Sigmoid colon (tissue), 7 donors: ENCODE measurements around the gene MLLT3. TPM values are rescaled to one million over a fixed set of nuclear protein-coding genes. Genes with fewer than 3 reads are reported as not detected.
A peak's percentile ranks its signal among the peaks of the same experiment; 100 is the strongest.

ENCODE experiments used
- DNase-seq: peaks from one replicate; pipeline ENCODE4 v3.0.0-alpha.2; 2019
- H3K27ac ChIP-seq, 4 donors: fragments of 200-600 bp; sonication (generic); one replicate each; pipeline ENCODE4 v1.5.1; 2016 to 2019; ENCODE audit warnings: mild to moderate bottlenecking in 1 of 4
- H3K27me3 ChIP-seq, 3 donors: fragments of 200-600 bp; sonication (generic); one replicate each; pipeline ENCODE4 v1.5.1; 2019; ENCODE audit warnings: mild to moderate bottlenecking in 1 of 3
- H3K36me3 ChIP-seq, 4 donors: fragments of 200-600 bp; sonication (generic); one replicate each; pipeline ENCODE4 v1.5.1; 2016 to 2019
- H3K4me1 ChIP-seq, 4 donors: fragments of 200-600 bp; sonication (generic); one replicate each; pipeline ENCODE4 v1.5.1; 2017 to 2019
- H3K4me3 ChIP-seq, 4 donors: fragments of 200-600 bp; sonication (generic); one replicate each; pipeline ENCODE4 v1.5.1; 2017 to 2019; ENCODE audit warnings: mild to moderate bottlenecking in 2 of 4, moderate library complexity in 1 of 4
- H3K9me3 ChIP-seq, 4 donors: fragments of 200-600 bp in 3 of 4; sonication (generic) in 3 of 4; one replicate each; pipeline versions ENCODE4 v1.5.1 to v1.6.1; 2013 to 2019
- CTCF ChIP-seq, 4 experiments: fragments of 450-650 bp in 3 of 4; fragments of 200-600 bp in 1 of 4; IDR thresholded peaks; one replicate each; pipeline ENCODE4 v1.5.1; 2016 to 2019; ENCODE audit warnings: antibody characterized with exemption in 4 of 4, mild to moderate bottlenecking in 3 of 4, moderate library complexity in 2 of 4
- EP300 ChIP-seq, 4 donors: sonication (generic); formaldehyde crosslinking; IDR thresholded peaks; one replicate each; pipeline ENCODE4 v1.6.1; 2017; ENCODE audit warnings: antibody characterized with exemption in 4 of 4
- POLR2A ChIP-seq, 2 donors: fragments of 450-650 bp; IDR thresholded peaks; one replicate each; pipeline ENCODE4 v1.6.1; 2016; ENCODE audit warnings: antibody characterized with exemption in 2 of 2, mild to moderate bottlenecking in 2 of 2, moderate library complexity in 2 of 2
- POLR2AphosphoS5 ChIP-seq, 4 donors: sonication (generic); formaldehyde crosslinking; IDR thresholded peaks; one replicate each; pipeline ENCODE4 v1.6.1; 2017; ENCODE audit warnings: antibody characterized with exemption in 4 of 4
- WGBS, 2 donors: extraction: QIAGEN DNeasy Blood & Tissue Kit; methylation state at CpG; one replicate each; pipeline ENCODE4 v1.1.7; 2013; 5-methylcytosine and 5-hydroxymethylcytosine counted together
- intact Hi-C: fragments of 100-400 bp; cut with DNase I; formaldehyde crosslinking; loops from one replicate; pipeline ENCODE4 v1.15.1; 2023
- polyA plus RNA-seq, 3 donors: library from polyadenylated mRNA; stranded (reverse); fragments of 200-250 nt; gene quantifications; one replicate each; pipeline ENCODE4 v1.2.3, GENCODE V29; 2013
- total RNA-seq, 4 donors: library from RNA; depleted of rRNA; stranded (reverse); fragments of >200 nt; gene quantifications; one replicate each; pipeline ENCODE4 v1.1.0, GENCODE V29; 2016
- donor health status: healthy with polysubstance abuse.
- donor health status: Bipolar disorder and iron deficiency.
- donor health status: healthy.

The MLLT3 gene
- total and polyA plus RNA-seq, 7 donors = 19.0 to 132 (median 25.0) TPM

GRCh38 chr9:20580673-20581072, 41.6 kb downstream of the MLLT3 start:
- H3K27ac ChIP-seq = no peak overlapping the region
- H3K9me3 ChIP-seq = peaks cover 0 to 4% (median 1%) of the 10 kb centered on the region in 4 donors
- H3K27me3 ChIP-seq = no peaks in the 10 kb centered on the region
- intact Hi-C loops = no loop called here
- no peaks in the 10 kb centered on the region for H3K36me3 ChIP-seq
- no peak for TF ChIP-seq POLR2AphosphoS5 (IDR thresholded peaks at IDR 0.05)
- TF ChIP-seq CTCF (IDR thresholded peaks at IDR 0.05) = no peak
- no peak for TF ChIP-seq POLR2A (IDR thresholded peaks at IDR 0.05)
- no peak for TF ChIP-seq EP300 (IDR thresholded peaks at IDR 0.05)
- DNase-seq = no peak
- H3K4me1 ChIP-seq = peaks cover 0 to 8% (median 0%) of the 10 kb centered on the region in 4 donors
- WGBS, 2 donors = 31 to 60% methylated on average over 2 of the region's 2 CpGs
- no peak overlapping the region for H3K4me3 ChIP-seq

GRCh38 chr9:20579524-20580314, 42.6 kb downstream of the MLLT3 start:
- Histone ChIP-seq H3K27me3 (no peaks in the 10 kb centered on the region), H3K4me1 (peaks cover 0 to 8% (median 0%) of the 10 kb centered on the region in 4 donors), H3K27ac (no peak overlapping the region), H3K9me3 (peaks cover 0 to 7% (median 3%) of the 10 kb centered on the region in 4 donors), H3K4me3 (no peak overlapping the region), H3K36me3 (no peaks in the 10 kb centered on the region)
- intact Hi-C loops = loop anchor here (10.0 kb wide), 1 partner anchor 275 kb away; no protein-coding TSS in a partner anchor
- no peak for TF ChIP-seq POLR2AphosphoS5 (IDR thresholded peaks at IDR 0.05)
- TF ChIP-seq POLR2A (IDR thresholded peaks at IDR 0.05) = no peak
- no peak for TF ChIP-seq CTCF (IDR thresholded peaks at IDR 0.05)
- no peak for TF ChIP-seq EP300 (IDR thresholded peaks at IDR 0.05)
- DNase-seq = no peak
- WGBS, 2 donors = 90 to 95% methylated on average over 2 of the region's 2 CpGs

- H3K27me3 ChIP-seq = no peaks in the 10 kb centered on the region
These were observed 49.3 kb downstream of the MLLT3 start for GRCh38 chr9:20573023-20573422.

GRCh38 chr9:20570756-20571155, 51.5 kb downstream of the MLLT3 start:
- no peak for TF ChIP-seq POLR2A (IDR thresholded peaks at IDR 0.05)
- TF ChIP-seq CTCF (IDR thresholded peaks at IDR 0.05) = no peak
- no peak for TF ChIP-seq POLR2AphosphoS5 (IDR thresholded peaks at IDR 0.05)
- TF ChIP-seq EP300 (IDR thresholded peaks at IDR 0.05) = no peak
- intact Hi-C loops = loop anchor here (10.0 kb wide), 1 partner anchor 284 kb away; no protein-coding TSS in a partner anchor
- peaks cover 0 to 4% (median 2%) of the 10 kb centered on the region in 4 donors for H3K9me3 ChIP-seq
- peaks cover 0 to 53% (median 29%) of the 10 kb centered on the region in 4 donors for H3K4me1 ChIP-seq
- no peaks in the 10 kb centered on the region for H3K27me3 ChIP-seq
- DNase-seq = no peak
- H3K4me3 ChIP-seq = no peak overlapping the region
- H3K27ac ChIP-seq = peak overlapping the region; percentile 6 to 72 (median 54)
- H3K36me3 ChIP-seq = no peaks in the 10 kb centered on the region
- 19 to 61% methylated on average over 1 of the region's 1 CpG for WGBS, 2 donors

More at GRCh38 chr9:20573023-20573422, 49.3 kb downstream of the MLLT3 start:
- H3K36me3 ChIP-seq = no peaks in the 10 kb centered on the region
- intact Hi-C loops = loop anchor here (10.0 kb wide), 1 partner anchor 282 kb away; no protein-coding TSS in a partner anchor
- DNase-seq = no peak
- peaks cover 0 to 7% (median 3%) of the 10 kb centered on the region in 4 donors for H3K9me3 ChIP-seq
- H3K4me3 ChIP-seq = no peak overlapping the region
- no peak for TF ChIP-seq EP300 (IDR thresholded peaks at IDR 0.05)
- TF ChIP-seq POLR2AphosphoS5 (IDR thresholded peaks at IDR 0.05) = no peak
- TF ChIP-seq POLR2A (IDR thresholded peaks at IDR 0.05) = no peak
- TF ChIP-seq CTCF (IDR thresholded peaks at IDR 0.05) = no peak
- H3K27ac ChIP-seq = no peak overlapping the region
- peaks cover 0 to 45% (median 29%) of the 10 kb centered on the region in 4 donors for H3K4me1 ChIP-seq
- WGBS, 2 donors = 87 to 91% methylated on average over 4 of the region's 4 CpGs
